ENCODE data around the gene PCDHGC3. TPM values are rescaled to one million over a fixed set of nuclear protein-coding genes. Genes with fewer than 3 reads are reported as not detected.

PCDHGC3 gene
- total RNA-seq, 1 donor from 2014 or later, result 14.7 TPM

GRCh38 chr5:141518618-141519015, 42.9 kb downstream of the PCDHGC3 start:
- H3K4me3 ChIP-seq, result no peak overlapping the region
- H3K9me3 ChIP-seq (ENCODE audit: low read depth), result no peaks in the 10 kb centered on the region
- no peak overlapping the region for H3K4me2 ChIP-seq
- H3K27ac Mint-ChIP-seq, result no peak overlapping the region
- peaks cover 44% of the 10 kb centered on the region for H3F3A ChIP-seq (ENCODE audit: low read depth)
- no peak overlapping the region for H3K27ac ChIP-seq
- peaks cover 3% of the 10 kb centered on the region for H3K27me3 Mint-ChIP-seq (ENCODE audit: insufficient read depth, low read depth)
- no peaks in the 10 kb centered on the region for H3K79me2 ChIP-seq (ENCODE audit: low read depth)
- no peak overlapping the region for H2AFZ ChIP-seq (replicated peaks)
- no peak overlapping the region for H3K4me3 Mint-ChIP-seq
- no peaks in the 10 kb centered on the region for H3K27me3 ChIP-seq
- DNase-seq (ENCODE audit: low spot score), result no peak
- H3K4me1 Mint-ChIP-seq, result peaks cover 82% of the 10 kb centered on the region
- H3K36me3 ChIP-seq, result peaks cover 3% of the 10 kb centered on the region
- peaks cover 56% of the 10 kb centered on the region for H3K36me3 Mint-ChIP-seq
- peaks cover 41% of the 10 kb centered on the region for H3K4me1 ChIP-seq
- H3K9ac ChIP-seq, result no peak overlapping the region
- TF ChIP-seq EZH2phosphoT487 (IDR thresholded peaks at IDR 0.05), result no peak
- no peak for TF ChIP-seq CTCF (IDR thresholded peaks at IDR 0.05)
- TF ChIP-seq EZH2 (IDR thresholded peaks at IDR 0.05), result no peak
- H4K20me1 ChIP-seq (ENCODE audit: low read depth), result no peaks in the 10 kb centered on the region
- H3K9me3 Mint-ChIP-seq, result no peaks in the 10 kb centered on the region

GRCh38 chr5:141519605-141520565, 44.1 kb downstream of the PCDHGC3 start:
- Mint-ChIP-seq H3K36me3 (peaks cover 62% of the 10 kb centered on the region), H3K27me3 (ENCODE audit: insufficient read depth, low read depth) (no peaks in the 10 kb centered on the region), H3K4me3 (no peak overlapping the region), H3K27ac (no peak overlapping the region), H3K4me1 (peaks cover 81% of the 10 kb centered on the region), H3K9me3 (peaks cover 4% of the 10 kb centered on the region)
- no peak overlapping the region for H3K27ac ChIP-seq
- peaks cover 36% of the 10 kb centered on the region for H3F3A ChIP-seq (ENCODE audit: low read depth)
- peaks cover 39% of the 10 kb centered on the region for H3K4me1 ChIP-seq
- H3K9ac ChIP-seq, result no peak overlapping the region
- no peak for DNase-seq (ENCODE audit: low spot score)
- H3K36me3 ChIP-seq, result peaks cover 3% of the 10 kb centered on the region
- H4K20me1 ChIP-seq (ENCODE audit: low read depth), result no peaks in the 10 kb centered on the region
- no peak for TF ChIP-seq EZH2phosphoT487 (IDR thresholded peaks at IDR 0.05)
- TF ChIP-seq CTCF (IDR thresholded peaks at IDR 0.05), result no peak
- TF ChIP-seq EZH2 (IDR thresholded peaks at IDR 0.05), result no peak
- no peaks in the 10 kb centered on the region for H3K9me3 ChIP-seq (ENCODE audit: low read depth)
- H2AFZ ChIP-seq (replicated peaks), result no peak overlapping the region
- H3K4me3 ChIP-seq, result no peak overlapping the region
- no peak overlapping the region for H3K4me2 ChIP-seq
- H3K79me2 ChIP-seq (ENCODE audit: low read depth), result no peaks in the 10 kb centered on the region
- no peaks in the 10 kb centered on the region for H3K27me3 ChIP-seq

- peak overlapping the region; percentile 61 for H3K27ac ChIP-seq
- H3K4me2 ChIP-seq, result peak overlapping the region; percentile 13
- peaks cover 58% of the 10 kb centered on the region for H3K36me3 Mint-ChIP-seq
- H3K4me1 ChIP-seq, result peaks cover 28% of the 10 kb centered on the region
- no peaks in the 10 kb centered on the region for H3K9me3 ChIP-seq (ENCODE audit: low read depth)
- H3K36me3 ChIP-seq, result peaks cover 3% of the 10 kb centered on the region
- peak overlapping the region; percentile 14 for H3K4me3 Mint-ChIP-seq
- H3K79me2 ChIP-seq (ENCODE audit: low read depth), result no peaks in the 10 kb centered on the region
- peak; percentile 61 for DNase-seq (ENCODE audit: low spot score)
- H4K20me1 ChIP-seq (ENCODE audit: low read depth), result no peaks in the 10 kb centered on the region
- peaks cover 75% of the 10 kb centered on the region for H3K4me1 Mint-ChIP-seq
- peaks cover 4% of the 10 kb centered on the region for H3K9me3 Mint-ChIP-seq
- H3F3A ChIP-seq (ENCODE audit: low read depth), result peaks cover 32% of the 10 kb centered on the region
- no peak overlapping the region for H3K4me3 ChIP-seq
- no peak overlapping the region for H3K9ac ChIP-seq
- H3K27me3 Mint-ChIP-seq (ENCODE audit: insufficient read depth, low read depth), result no peaks in the 10 kb centered on the region
- H3K27me3 ChIP-seq, result no peaks in the 10 kb centered on the region
- no peak overlapping the region for H2AFZ ChIP-seq (replicated peaks)
- TF ChIP-seq CTCF (IDR thresholded peaks at IDR 0.05), result no peak
- H3K27ac Mint-ChIP-seq, result peak overlapping the region; percentile 92
These were observed 45.5 kb downstream of the PCDHGC3 start for GRCh38 chr5:141521244-141521781.

All from neural progenitor cell (in vitro differentiated cells).